PC-9 (cell line): ENCODE results near the gene ETV6. TPM values are rescaled to one million over a fixed set of nuclear protein-coding genes. Genes with fewer than 3 reads are reported as not detected.

Source experiments
- BruUV-seq: library from RNA; stranded (reverse); fragments of 400-500 nt; replicated peaks from 2 replicates; lab custom pipeline; 2021; lab: Mats Ljungman, UMichigan
- CTCF ChIA-PET: fragments of 300-600 bp; sonication (Branson Sonifier 250); formaldehyde crosslinking; loops from one replicate; lab custom pipeline; 2022; ENCODE audit warnings: antibody characterized with exemption; lab: Charles Lee
- POLR2A ChIA-PET: fragments of 300-600 bp; sonication (Branson Sonifier 250); formaldehyde crosslinking; loops from one replicate; lab custom pipeline; 2022; ENCODE audit warnings: antibody characterized with exemption; ENCODE audit not compliant: unreplicated experiment; lab: Charles Lee
- DNase-seq, 2 experiments: peaks; one replicate each; pipeline versions ENCODE4 v3.0.0 to v3.0.0-alpha.2; 2015 to 2022; ENCODE audit warnings: mixed read lengths in 1 of 2
- H2AFZ ChIP-seq: fragments of 200-600 bp; sonication (generic); 2 replicates; pipeline ENCODE4 v1.8.1; 2017; ENCODE audit warnings: antibody characterized with exemption
- H3F3A ChIP-seq: fragments of 200-600 bp; sonication (generic); 2 replicates; pipeline ENCODE4 v1.8.1; 2017; ENCODE audit warnings: antibody characterized with exemption, mild to moderate bottlenecking, low read depth; ENCODE audit not compliant: insufficient read depth
- H3K27ac ChIP-seq: fragments of 200-600 bp; sonication (generic); 2 replicates; pipeline ENCODE4 v1.6.1; 2016; ENCODE audit warnings: mixed run types
- H3K27me3 ChIP-seq: fragments of 200-600 bp; sonication (generic); 2 replicates; pipeline ENCODE4 v1.6.1; 2016; ENCODE audit warnings: low read depth, mixed run types; ENCODE audit not compliant: insufficient read depth
- H3K36me3 ChIP-seq: fragments of 200-600 bp; sonication (generic); 2 replicates; pipeline ENCODE4 v1.6.1; 2016; ENCODE audit warnings: low read depth, mixed run types
- H3K4me1 ChIP-seq: fragments of 200-600 bp; sonication (generic); replicated peaks from 2 replicates; pipeline ENCODE4 v1.6.1; 2016; ENCODE audit warnings: mixed run types; ENCODE audit not compliant: insufficient read depth
- H3K4me2 ChIP-seq: fragments of 200-600 bp; sonication (generic); 2 replicates; pipeline ENCODE4 v1.6.1; 2017; ENCODE audit warnings: mixed run types
- H3K4me3 ChIP-seq: fragments of 200-600 bp; sonication (generic); 2 replicates; pipeline ENCODE4 v1.6.1; 2016; ENCODE audit warnings: mixed run types
- H3K79me2 ChIP-seq: fragments of 200-600 bp; sonication (generic); 2 replicates; pipeline ENCODE4 v1.6.1; 2017; ENCODE audit warnings: low read depth, mixed run types
- H3K9me2 ChIP-seq: fragments of 200-600 bp; sonication (generic); 2 replicates; pipeline ENCODE4 v1.8.1; 2017; ENCODE audit warnings: mild to moderate bottlenecking; ENCODE audit not compliant: insufficient read depth
- H3K9me3 ChIP-seq: fragments of 200-600 bp; sonication (generic); 2 replicates; pipeline ENCODE4 v1.8.1; 2016; ENCODE audit warnings: low read depth; ENCODE audit not compliant: insufficient read depth
- H4K20me1 ChIP-seq: fragments of 200-600 bp; sonication (generic); 2 replicates; pipeline ENCODE4 v1.8.1; 2017; ENCODE audit not compliant: insufficient read depth
- EZH2 ChIP-seq: fragments of 200-600 bp; sonication (generic); IDR thresholded peaks from 2 replicates; pipeline ENCODE4 v1.8.0; 2017; ENCODE audit warnings: antibody characterized with exemption, low read depth
- intact Hi-C: fragments of 100-400 bp; cut with micrococcal nuclease; formaldehyde crosslinking; loops from one replicate; pipeline ENCODE4 v1.10.0; 2022; ENCODE audit not compliant: unreplicated experiment
- total RNA-seq: library from RNA; stranded (reverse); gene quantifications from 2 replicates; pipeline ENCODE4 v1.2.3, GENCODE V29; 2021
- TF ChIP-seq, protein P1 (sequence below): fragments of 200-600 bp; sonication (generic); conservative IDR thresholded peaks from 2 replicates; pipeline ENCODE4 v1.6.1; 2017; ENCODE audit warnings: mixed run types, antibody characterized with exemption, mild to moderate bottlenecking, moderate library complexity

ETV6 gene
- total RNA-seq, 1 experiment from 2014 or later = 62.8 TPM

DNA sequence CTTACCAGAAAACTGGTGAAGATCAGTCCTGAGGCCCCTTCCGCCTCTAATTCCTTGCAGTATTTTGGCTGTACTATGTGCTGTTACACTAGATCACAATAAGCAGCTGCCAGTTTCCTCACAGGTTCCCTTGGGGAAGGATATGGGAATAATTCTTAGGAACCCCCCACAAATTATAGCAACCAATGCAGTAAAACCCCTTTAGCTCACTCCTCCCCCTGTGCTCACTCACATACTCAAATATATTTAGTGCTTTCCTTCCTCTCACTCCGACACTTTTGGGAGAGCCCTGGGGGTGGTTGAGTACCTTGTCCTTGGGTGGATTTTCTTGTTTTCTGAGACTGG is 162.7 kb downstream of the ETV6 start:
- 0 out of 2 replicates have a peak, but pooled peaks cover 3% of the 10 kb centered on the region for H3K36me3 ChIP-seq
- H3K4me2 ChIP-seq = no peak overlapping the region
- no peaks in the 10 kb centered on the region for H3K9me2 ChIP-seq
- POLR2A ChIA-PET = no interaction called here
- H3K27me3 ChIP-seq = no peaks in the 10 kb centered on the region
- intact Hi-C loops = no loop called here
- CTCF ChIA-PET = no interaction called here
- no peak for DNase-seq
- H4K20me1 ChIP-seq = no peaks in the 10 kb centered on the region
- no TSS peak for BruUV-seq
- TF ChIP-seq, protein P1, sequence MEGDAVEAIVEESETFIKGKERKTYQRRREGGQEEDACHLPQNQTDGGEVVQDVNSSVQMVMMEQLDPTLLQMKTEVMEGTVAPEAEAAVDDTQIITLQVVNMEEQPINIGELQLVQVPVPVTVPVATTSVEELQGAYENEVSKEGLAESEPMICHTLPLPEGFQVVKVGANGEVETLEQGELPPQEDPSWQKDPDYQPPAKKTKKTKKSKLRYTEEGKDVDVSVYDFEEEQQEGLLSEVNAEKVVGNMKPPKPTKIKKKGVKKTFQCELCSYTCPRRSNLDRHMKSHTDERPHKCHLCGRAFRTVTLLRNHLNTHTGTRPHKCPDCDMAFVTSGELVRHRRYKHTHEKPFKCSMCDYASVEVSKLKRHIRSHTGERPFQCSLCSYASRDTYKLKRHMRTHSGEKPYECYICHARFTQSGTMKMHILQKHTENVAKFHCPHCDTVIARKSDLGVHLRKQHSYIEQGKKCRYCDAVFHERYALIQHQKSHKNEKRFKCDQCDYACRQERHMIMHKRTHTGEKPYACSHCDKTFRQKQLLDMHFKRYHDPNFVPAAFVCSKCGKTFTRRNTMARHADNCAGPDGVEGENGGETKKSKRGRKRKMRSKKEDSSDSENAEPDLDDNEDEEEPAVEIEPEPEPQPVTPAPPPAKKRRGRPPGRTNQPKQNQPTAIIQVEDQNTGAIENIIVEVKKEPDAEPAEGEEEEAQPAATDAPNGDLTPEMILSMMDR = no peak
- no peak for TF ChIP-seq EZH2
- H3F3A ChIP-seq = no peaks in the 10 kb centered on the region
- H2AFZ ChIP-seq = no peak overlapping the region
- no peaks in the 10 kb centered on the region for H3K9me3 ChIP-seq
- H3K4me1 ChIP-seq = no peaks in the 10 kb centered on the region
- H3K4me3 ChIP-seq = no peak overlapping the region
- peaks cover 5% of the 10 kb centered on the region; the same call in 1 of the 2 replicates for H3K79me2 ChIP-seq
- H3K27ac ChIP-seq = no peak overlapping the region

DNA sequence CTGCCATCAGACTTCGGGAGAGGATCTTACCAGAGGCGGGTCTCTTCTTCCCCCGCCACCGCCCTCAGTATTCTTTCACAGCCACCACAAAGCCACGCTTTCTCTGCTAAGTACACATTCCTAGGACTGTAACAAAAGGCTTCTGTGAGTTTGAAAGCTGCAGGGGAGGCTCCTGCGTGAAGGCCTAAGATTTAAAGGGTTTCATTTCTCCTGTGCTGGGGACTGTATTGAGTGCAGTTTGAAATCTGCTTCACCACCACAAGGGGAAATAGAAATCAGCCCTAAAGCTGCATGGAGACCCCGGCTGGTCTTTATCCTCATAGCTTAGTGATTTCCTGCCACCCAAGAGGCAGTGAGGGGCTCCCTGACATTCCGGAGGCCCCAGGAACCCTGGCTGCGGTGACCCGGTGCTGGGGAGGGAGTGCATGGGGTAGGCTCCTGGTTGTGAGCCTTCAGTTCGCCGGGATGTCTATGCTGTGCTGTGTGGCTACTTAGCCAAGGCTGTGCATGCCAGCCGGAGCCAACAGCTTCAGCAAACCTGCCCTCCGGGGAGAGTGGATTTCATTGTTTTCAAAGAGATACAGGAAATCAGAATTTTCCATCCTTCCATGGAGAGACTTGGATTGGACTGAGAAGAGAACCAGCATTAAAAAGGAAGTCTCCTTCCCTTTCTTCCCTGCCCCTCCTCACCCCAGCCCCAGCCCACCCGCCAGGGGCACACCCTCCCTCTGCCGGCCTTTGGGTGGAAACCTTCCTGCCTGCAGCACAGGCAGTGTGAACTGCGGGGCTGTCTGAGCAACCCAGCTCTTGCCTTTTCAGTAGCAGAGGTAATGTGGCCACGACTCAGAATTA is 163.3 kb downstream of the ETV6 start:
- BruUV-seq = no TSS peak
- Histone ChIP-seq H3K79me2 (peaks cover 5% of the 10 kb centered on the region; the same call in 1 of the 2 replicates), H3K27ac (no peak overlapping the region), H3K4me2 (no peak overlapping the region), H3K36me3 (0 out of 2 replicates have a peak, but pooled peaks cover 2% of the 10 kb centered on the region), H3K9me2 (no peaks in the 10 kb centered on the region), H3K27me3 (no peaks in the 10 kb centered on the region), H3K4me3 (no peak overlapping the region), H3K4me1 (no peaks in the 10 kb centered on the region), H4K20me1 (no peaks in the 10 kb centered on the region), H2AFZ (no peak overlapping the region), H3K9me3 (no peaks in the 10 kb centered on the region), H3F3A (no peaks in the 10 kb centered on the region)
- intact Hi-C loops = no loop called here
- CTCF ChIA-PET = no interaction called here
- POLR2A ChIA-PET = no interaction called here
- TF ChIP-seq, protein P1 = no peak
- TF ChIP-seq EZH2 = no peak
- DNase-seq = no peak

DNA sequence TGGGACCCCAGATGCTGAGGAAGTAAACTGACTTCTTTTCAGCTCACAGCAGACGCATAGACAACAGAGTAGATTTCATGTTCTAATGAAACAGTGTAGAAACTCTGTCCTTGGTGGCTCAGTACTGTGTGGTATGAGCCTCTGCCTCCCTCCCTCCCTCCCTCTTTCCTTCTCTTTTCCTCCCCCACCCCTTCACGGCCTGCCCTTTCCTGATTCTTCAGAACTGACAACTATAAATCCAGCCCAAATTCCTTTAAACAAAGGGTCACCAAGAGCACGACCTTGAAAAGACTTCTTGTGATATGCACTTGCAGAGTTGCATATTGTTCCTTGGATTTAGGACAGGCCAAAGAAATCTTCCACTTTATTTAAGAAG is 164.0 kb downstream of the ETV6 start:
- DNase-seq = no peak
- H3K9me2 ChIP-seq = no peaks in the 10 kb centered on the region
- no peaks in the 10 kb centered on the region for H3K9me3 ChIP-seq
- POLR2A ChIA-PET = no interaction called here
- H3K4me2 ChIP-seq = no peak overlapping the region
- no peaks in the 10 kb centered on the region for H3K27me3 ChIP-seq
- no peaks in the 10 kb centered on the region for H3F3A ChIP-seq
- CTCF ChIA-PET = no interaction called here
- H3K27ac ChIP-seq = no peak overlapping the region
- no peaks in the 10 kb centered on the region for H4K20me1 ChIP-seq
- H3K36me3 ChIP-seq = no peaks in the 10 kb centered on the region
- no peak overlapping the region for H2AFZ ChIP-seq
- no TSS peak for BruUV-seq
- peaks cover 5% of the 10 kb centered on the region; the same call in 1 of the 2 replicates for H3K79me2 ChIP-seq
- intact Hi-C loops = no loop called here
- TF ChIP-seq, protein P1 = no peak
- no peak for TF ChIP-seq EZH2
- no peaks in the 10 kb centered on the region for H3K4me1 ChIP-seq
- H3K4me3 ChIP-seq = no peak overlapping the region
